Mesenchymal stem cell (in vitro differentiated cells and primary cell): Measurements from ENCODE around the gene HLA-DRB5.

ENCODE experiments used
- DNase-seq: peaks from one replicate; pipeline ENCODE4 v3.0.0-alpha.2; 2013
- H2AFZ ChIP-seq: one replicate; pipeline ENCODE4 v1.6.1; 2013; ENCODE audit warnings: low read depth, mild to moderate bottlenecking, control low read depth, inconsistent platforms, low read length, moderate library complexity
- H2AK5ac ChIP-seq: 2 replicates; pipeline ENCODE4 v1.6.1; 2013; ENCODE audit warnings: low read length, moderate library complexity, mild to moderate bottlenecking, inconsistent platforms; ENCODE audit not compliant: severe bottlenecking
- H2BK120ac ChIP-seq: one replicate; pipeline ENCODE4 v1.6.1; 2013; ENCODE audit warnings: low read depth, mild to moderate bottlenecking, inconsistent platforms, low read length, moderate library complexity
- H2BK12ac ChIP-seq, 2 experiments: one replicate each; pipeline ENCODE4 v1.6.1; 2013; ENCODE audit warnings: inconsistent platforms in 2 of 2, low read length in 2 of 2, mild to moderate bottlenecking in 2 of 2, moderate library complexity in 2 of 2, control low read depth in 1 of 2
- H2BK15ac ChIP-seq: one replicate; pipeline ENCODE4 v1.6.1; 2013; ENCODE audit warnings: mild to moderate bottlenecking, low read depth, inconsistent platforms; ENCODE audit not compliant: poor library complexity, severe bottlenecking
- H2BK5ac ChIP-seq: 2 replicates; pipeline ENCODE4 v1.6.1; 2013; ENCODE audit warnings: low read depth, mild to moderate bottlenecking, low read length, control low read depth, inconsistent platforms; ENCODE audit not compliant: poor library complexity, severe bottlenecking
- H3K14ac ChIP-seq, 2 experiments: one replicate each; pipeline ENCODE4 v1.6.1; 2013; ENCODE audit warnings: inconsistent platforms in 2 of 2, low read length in 2 of 2, control low read depth in 1 of 2, mild to moderate bottlenecking in 1 of 2, moderate library complexity in 1 of 2
- H3K18ac ChIP-seq, 2 experiments: one replicate each; pipeline ENCODE4 v1.6.1; 2013; ENCODE audit warnings: inconsistent platforms in 2 of 2, low read length in 2 of 2, control low read depth in 1 of 2, low read depth in 1 of 2, mild to moderate bottlenecking in 1 of 2
- H3K23ac ChIP-seq, 2 experiments: one replicate each; pipeline ENCODE4 v1.6.1; 2013; ENCODE audit warnings: inconsistent platforms in 2 of 2, low read length in 2 of 2, mild to moderate bottlenecking in 2 of 2, moderate library complexity in 2 of 2, control low read depth in 1 of 2
- H3K27ac ChIP-seq: 2 replicates; pipeline ENCODE4 v1.5.1; 2013; ENCODE audit warnings: mild to moderate bottlenecking, moderate library complexity, low read length, control low read depth, inconsistent platforms; ENCODE audit not compliant: poor library complexity, severe bottlenecking
- H3K27me3 ChIP-seq, 2 experiments: 2 replicates each; pipeline versions ENCODE4 v1.6.1 to v1.7.0; 2013; ENCODE audit warnings: low read length in 2 of 2, mild to moderate bottlenecking in 2 of 2, moderate library complexity in 2 of 2, control low read depth in 1 of 2, inconsistent platforms in 1 of 2; ENCODE audit not compliant: control insufficient read depth in 1 of 2, insufficient read depth in 1 of 2
- H3K36me3 ChIP-seq, 2 experiments: 2 replicates each; pipeline versions ENCODE4 v1.6.1 to v1.7.0; 2013; ENCODE audit warnings: low read length in 2 of 2, control low read depth in 1 of 2, inconsistent platforms in 1 of 2, low read depth in 1 of 2, mild to moderate bottlenecking in 1 of 2; ENCODE audit not compliant: insufficient read depth in 2 of 2, control insufficient read depth in 1 of 2
- H3K4ac ChIP-seq, 2 experiments: one replicate each; pipeline ENCODE4 v1.6.1; 2013; ENCODE audit warnings: inconsistent platforms in 2 of 2, low read length in 2 of 2, mild to moderate bottlenecking in 2 of 2, moderate library complexity in 2 of 2, control low read depth in 1 of 2, low read depth in 1 of 2
- H3K4me1 ChIP-seq: 2 replicates; pipeline ENCODE4 v1.6.1; 2013; ENCODE audit warnings: low read depth, low read length, control low read depth; ENCODE audit not compliant: control insufficient read depth, insufficient read depth
- H3K4me2 ChIP-seq: 2 replicates; pipeline ENCODE4 v1.6.1; 2013; ENCODE audit warnings: low read length, mild to moderate bottlenecking, inconsistent platforms; ENCODE audit not compliant: poor library complexity, severe bottlenecking
- H3K4me3 ChIP-seq, 2 experiments: 2 replicates each; pipeline versions ENCODE4 v1.5.1 to v1.7.0; 2013; ENCODE audit warnings: low read length in 2 of 2, mild to moderate bottlenecking in 2 of 2, control low read depth in 1 of 2, low read depth in 1 of 2; ENCODE audit not compliant: insufficient read depth in 1 of 2
- H3K79me1 ChIP-seq: replicated peaks from 2 replicates; pipeline ENCODE4 v1.6.1; 2013; ENCODE audit warnings: mild to moderate bottlenecking, control low read depth, low read length, inconsistent platforms; ENCODE audit not compliant: poor library complexity, severe bottlenecking
- H3K9ac ChIP-seq: 2 replicates; pipeline ENCODE4 v1.7.0; 2013; ENCODE audit warnings: mild to moderate bottlenecking, low read length, moderate library complexity
- H3K9me3 ChIP-seq: 2 replicates; pipeline ENCODE4 v1.7.0; 2013; ENCODE audit warnings: mild to moderate bottlenecking, low read length; ENCODE audit not compliant: control insufficient read depth
- H4K8ac ChIP-seq: one replicate; pipeline ENCODE4 v1.6.1; 2013; ENCODE audit warnings: inconsistent platforms, mild to moderate bottlenecking, low read length, moderate library complexity
- H4K91ac ChIP-seq: one replicate; pipeline ENCODE4 v1.6.1; 2013; ENCODE audit warnings: mild to moderate bottlenecking, low read length, inconsistent platforms
- WGBS: methylation state at CpG from one replicate; pipeline ENCODE4 v1.1.7; 2013; ENCODE audit warnings: mixed read lengths; 5-methylcytosine and 5-hydroxymethylcytosine counted together

HLA-DRB5 gene

GRCh38 chr6:32570363-32570905 is 40.3 kb upstream of the HLA-DRB5 start:
- 26% methylated on average over 3 of the region's 4 CpGs for WGBS
- Histone ChIP-seq H3K14ac (no peak overlapping the region), H2BK5ac (no peak overlapping the region)

GRCh38 chr6:32568561-32568960 is 38.5 kb upstream of the HLA-DRB5 start:
- no peak overlapping the region for H3K4me3 ChIP-seq
- H3K4me1 ChIP-seq = no peaks in the 10 kb centered on the region
- H3K36me3 ChIP-seq = no peaks in the 10 kb centered on the region
- no peaks in the 10 kb centered on the region for H3K27me3 ChIP-seq
- H2BK15ac ChIP-seq = no peak overlapping the region
- no peak overlapping the region for H3K4me2 ChIP-seq
- no peak overlapping the region for H3K18ac ChIP-seq
- H3K9me3 ChIP-seq = no peaks in the 10 kb centered on the region
- H3K9ac ChIP-seq = no peak overlapping the region
- no peak overlapping the region for H2BK5ac ChIP-seq
- H2BK12ac ChIP-seq = no peak overlapping the region
- H4K91ac ChIP-seq = no peak overlapping the region
- H3K23ac ChIP-seq = no peak overlapping the region
- H2BK120ac ChIP-seq = no peak overlapping the region
- no peak overlapping the region for H3K27ac ChIP-seq
- WGBS = 44% methylated on average over 2 of the region's 6 CpGs
- no peak overlapping the region for H2AK5ac ChIP-seq
- no peak overlapping the region for H3K4ac ChIP-seq
- no peaks in the 10 kb centered on the region for H3K79me1 ChIP-seq
- no peak overlapping the region for H3K14ac ChIP-seq
- no peak overlapping the region for H2AFZ ChIP-seq
- DNase-seq = no peak
- H4K8ac ChIP-seq = no peak overlapping the region

More at GRCh38 chr6:32570363-32570905, 40.3 kb upstream of the HLA-DRB5 start:
- H2BK120ac ChIP-seq = no peak overlapping the region
- no peak overlapping the region for H3K4me3 ChIP-seq
- H3K27me3 ChIP-seq = no peaks in the 10 kb centered on the region
- DNase-seq = no peak
- no peaks in the 10 kb centered on the region for H3K79me1 ChIP-seq
- H2BK12ac ChIP-seq = no peak overlapping the region
- no peak overlapping the region for H3K4me2 ChIP-seq
- no peak overlapping the region for H2BK15ac ChIP-seq
- H3K9me3 ChIP-seq = no peaks in the 10 kb centered on the region
- no peaks in the 10 kb centered on the region for H3K36me3 ChIP-seq
- no peaks in the 10 kb centered on the region for H3K4me1 ChIP-seq
- no peak overlapping the region for H3K4ac ChIP-seq
- no peak overlapping the region for H4K8ac ChIP-seq
- no peak overlapping the region for H3K27ac ChIP-seq
- no peak overlapping the region for H2AFZ ChIP-seq
- H3K23ac ChIP-seq = no peak overlapping the region
- H2AK5ac ChIP-seq = no peak overlapping the region
- no peak overlapping the region for H4K91ac ChIP-seq
- no peak overlapping the region for H3K18ac ChIP-seq
- no peak overlapping the region for H3K9ac ChIP-seq

- H2BK5ac ChIP-seq = no peak overlapping the region
- H3K18ac ChIP-seq = no peak overlapping the region
- H3K4me2 ChIP-seq = no peak overlapping the region
- H4K91ac ChIP-seq = no peak overlapping the region
- H3K27me3 ChIP-seq = no peaks in the 10 kb centered on the region
- H2AK5ac ChIP-seq = no peak overlapping the region
- no peaks in the 10 kb centered on the region for H3K79me1 ChIP-seq
- no peaks in the 10 kb centered on the region for H3K4me1 ChIP-seq
- H2BK15ac ChIP-seq = no peak overlapping the region
- H3K4ac ChIP-seq = no peak overlapping the region
- H2AFZ ChIP-seq = no peak overlapping the region
- no peaks in the 10 kb centered on the region for H3K36me3 ChIP-seq
- H3K27ac ChIP-seq = no peak overlapping the region
- no peak for DNase-seq
- no peak overlapping the region for H2BK12ac ChIP-seq
- WGBS = 50% methylated on average over 6 of the region's 8 CpGs
- no peak overlapping the region for H2BK120ac ChIP-seq
- no peak overlapping the region for H4K8ac ChIP-seq
- no peaks in the 10 kb centered on the region for H3K9me3 ChIP-seq
- H3K9ac ChIP-seq = no peak overlapping the region
- no peak overlapping the region for H3K23ac ChIP-seq
- no peak overlapping the region for H3K4me3 ChIP-seq
- no peak overlapping the region for H3K14ac ChIP-seq
Observed at GRCh38 chr6:32566957-32567356, 36.9 kb upstream of the HLA-DRB5 start.

GRCh38 chr6:32565511-32565910 is 35.4 kb upstream of the HLA-DRB5 start:
- no peaks in the 10 kb centered on the region for H3K27me3 ChIP-seq
- no peak overlapping the region for H2AK5ac ChIP-seq
- no peaks in the 10 kb centered on the region for H3K36me3 ChIP-seq
- WGBS = 74% methylated on average over 1 of the region's 1 CpG
- no peak overlapping the region for H3K4ac ChIP-seq
- no peaks in the 10 kb centered on the region for H3K79me1 ChIP-seq
- H3K9me3 ChIP-seq = no peaks in the 10 kb centered on the region
- no peak overlapping the region for H4K91ac ChIP-seq
- DNase-seq = no peak
- no peak overlapping the region for H3K4me2 ChIP-seq
- no peak overlapping the region for H2BK12ac ChIP-seq
- H2BK120ac ChIP-seq = no peak overlapping the region
- H3K27ac ChIP-seq = no peak overlapping the region
- H3K9ac ChIP-seq = no peak overlapping the region
- no peak overlapping the region for H2BK15ac ChIP-seq
- H3K4me3 ChIP-seq = no peak overlapping the region
- no peak overlapping the region for H3K14ac ChIP-seq
- no peak overlapping the region for H4K8ac ChIP-seq
- no peak overlapping the region for H2BK5ac ChIP-seq
- no peak overlapping the region for H2AFZ ChIP-seq
- H3K4me1 ChIP-seq = no peaks in the 10 kb centered on the region
- no peak overlapping the region for H3K23ac ChIP-seq
- no peak overlapping the region for H3K18ac ChIP-seq
